ENCODE measurements around the gene PRPH.
"Not testable (repeated sequence)": the region's sequence is repeated elsewhere in the genome, so short reads cannot be mapped to it uniquely, and the experiment has no call there.

Gene PRPH

DNA sequence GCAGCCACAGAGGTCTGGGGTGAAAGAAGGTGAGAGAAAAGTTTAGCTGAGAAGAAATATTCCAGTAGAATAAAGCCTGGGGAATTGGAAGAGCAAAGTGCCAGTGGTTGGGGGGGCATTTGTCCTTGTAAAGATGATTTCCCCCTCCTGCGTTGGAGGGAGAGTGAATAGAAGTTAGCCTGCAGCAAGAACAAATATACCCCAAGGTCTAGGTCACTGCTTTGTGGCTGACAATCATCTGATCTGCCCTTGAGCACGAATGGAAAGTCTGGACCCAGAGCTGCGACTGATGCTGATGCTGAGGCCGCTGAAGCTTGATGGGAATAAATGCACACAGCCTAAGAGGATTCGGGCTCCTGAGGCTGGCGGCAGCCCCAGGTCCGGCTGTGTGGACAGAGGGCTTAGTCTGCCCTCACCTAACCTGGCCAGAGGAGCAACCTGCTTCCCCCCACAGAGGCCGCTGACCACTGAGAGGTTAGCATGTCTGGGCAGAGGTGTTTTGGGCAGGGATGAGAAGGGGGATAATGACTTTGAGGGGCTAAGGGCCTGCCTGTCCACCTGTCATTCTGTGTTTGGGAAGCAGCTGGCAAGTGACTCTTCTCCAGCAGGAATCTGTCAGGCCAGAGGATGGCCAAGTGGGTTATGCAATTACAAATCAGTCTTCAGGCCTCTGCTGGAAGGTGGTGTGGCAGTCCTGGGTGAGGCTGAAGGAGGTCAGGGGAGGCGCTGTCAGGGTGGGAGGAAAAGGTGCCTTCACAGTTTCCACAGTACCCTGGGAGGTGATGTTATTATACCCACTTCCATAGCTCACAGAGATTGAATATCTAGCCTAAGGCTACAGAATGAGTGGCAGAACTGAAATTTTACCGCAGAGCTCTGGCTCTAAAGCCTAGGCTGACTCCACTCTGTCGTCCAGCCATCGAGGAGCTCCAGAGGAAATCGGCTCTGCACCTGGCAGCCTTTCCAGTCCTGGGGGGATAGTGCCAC lies 18.4 kb upstream of the PRPH start:
- DNase-seq = no peak

DNA sequence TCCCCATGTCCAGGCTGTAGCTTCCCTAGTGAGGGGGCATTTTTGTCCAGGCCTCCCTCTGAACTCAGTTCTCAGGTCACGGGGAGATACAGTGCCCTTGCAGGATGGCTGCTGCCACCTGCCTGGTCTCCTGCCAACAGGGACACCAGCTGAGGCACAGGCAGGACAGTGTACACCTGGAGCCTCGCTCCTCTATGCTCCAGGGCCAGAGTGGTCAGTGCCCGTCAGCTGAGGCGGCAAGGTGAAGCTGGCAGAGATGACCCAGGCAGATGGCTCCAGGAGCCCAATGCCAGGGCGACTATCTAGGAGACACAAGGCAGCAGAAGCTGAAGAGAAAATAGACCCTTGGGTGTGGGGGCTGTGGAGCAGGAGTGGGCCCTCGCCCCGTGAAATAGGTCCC lies 17.5 kb upstream of the PRPH start:
- DNase-seq = no peak

DNA sequence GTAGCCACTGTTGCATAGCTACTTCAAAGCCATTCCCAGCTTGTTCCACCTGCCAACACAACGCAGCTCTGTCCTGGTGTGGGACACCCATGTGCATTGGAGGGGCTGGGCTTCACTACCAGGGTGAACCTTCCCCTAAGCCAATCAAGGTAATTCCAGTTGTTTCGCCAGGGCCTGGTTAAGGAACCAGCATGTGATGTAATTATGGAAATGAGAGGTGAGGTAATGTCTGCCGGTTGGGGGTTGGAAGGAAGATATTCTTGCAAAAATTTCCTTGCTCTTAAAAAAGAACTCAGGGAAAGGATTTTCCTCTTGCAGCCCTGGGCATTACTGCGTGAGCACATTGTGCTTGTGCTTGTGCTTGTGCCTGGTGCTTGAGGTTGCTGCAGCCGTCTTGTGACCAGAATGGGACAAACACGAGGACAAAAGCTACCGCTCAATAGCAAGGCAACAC lies 15.2 kb upstream of the PRPH start:
- no peak for DNase-seq

DNA sequence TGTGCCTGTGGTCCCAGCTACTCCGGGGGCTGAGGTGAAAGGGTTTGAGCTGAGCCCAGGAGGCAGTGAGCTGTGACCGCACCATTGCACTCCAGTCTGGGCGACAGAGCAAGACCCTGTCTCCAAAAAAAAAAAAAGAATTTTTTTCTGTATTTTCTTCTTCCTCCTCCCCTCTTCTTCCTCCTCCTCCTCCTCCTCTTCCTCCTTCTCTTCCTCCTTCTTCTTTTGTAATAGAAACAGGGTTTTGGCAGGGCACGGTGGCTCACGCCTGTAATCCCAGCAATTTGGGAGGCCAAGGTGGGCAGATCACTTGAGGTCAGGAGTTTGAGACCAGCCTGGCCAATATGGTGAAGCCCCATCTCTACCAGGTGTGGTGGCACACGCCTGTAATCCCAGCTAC lies 14.4 kb upstream of the PRPH start:
- DNase-seq = not testable (repeated sequence)

DNA sequence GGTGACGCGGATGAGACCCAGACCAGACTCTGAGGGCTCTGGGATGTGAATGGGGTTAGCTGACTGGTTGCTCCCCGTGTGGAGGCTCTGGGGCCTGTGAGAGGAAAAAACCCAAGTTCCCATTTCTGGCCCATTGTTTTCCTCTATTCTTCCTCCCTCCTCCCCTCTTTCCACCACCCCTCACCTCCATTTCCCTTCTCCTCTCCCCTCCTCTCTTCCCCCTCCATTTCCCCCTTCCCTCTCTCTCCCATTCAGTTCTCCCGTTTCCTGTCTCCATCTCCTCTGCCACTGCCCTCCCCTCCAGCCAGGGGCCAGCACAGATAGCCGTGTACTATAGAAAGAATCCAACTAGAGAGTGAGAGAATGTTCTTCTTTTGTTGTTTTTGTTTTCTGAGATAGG lies 12.6 kb upstream of the PRPH start:
- DNase-seq = no peak

DNA sequence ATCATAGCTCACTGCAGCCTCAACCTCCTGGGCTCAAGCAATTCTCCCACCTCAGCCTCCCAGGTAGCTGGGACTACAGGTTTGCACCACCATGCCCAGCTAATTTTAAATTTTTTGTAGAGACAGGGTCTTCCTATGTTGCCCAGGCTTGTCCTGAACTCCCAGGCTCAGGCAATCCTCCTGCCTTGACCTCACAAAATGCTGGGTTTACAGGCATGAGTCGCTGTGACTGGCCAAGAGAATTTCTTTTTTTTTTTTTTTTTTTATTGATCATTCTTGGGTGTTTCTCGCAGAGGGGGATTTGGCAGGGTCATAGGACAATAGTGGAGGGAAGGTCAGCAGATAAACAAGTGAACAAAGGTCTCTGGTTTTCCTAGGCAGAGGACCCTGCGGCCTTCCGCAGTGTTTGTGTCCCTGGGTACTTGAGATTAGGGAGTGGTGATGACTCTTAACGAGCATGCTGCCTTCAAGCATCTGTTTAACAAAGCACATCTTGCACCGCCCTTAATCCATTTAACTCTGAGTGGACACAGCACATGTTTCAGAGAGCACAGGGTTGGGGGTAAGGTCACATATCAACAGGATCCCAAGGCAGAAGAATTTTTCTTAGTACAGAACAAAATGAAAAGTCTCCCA lies 12.1 kb upstream of the PRPH start:
- DNase-seq = not testable (repeated sequence)

DNA sequence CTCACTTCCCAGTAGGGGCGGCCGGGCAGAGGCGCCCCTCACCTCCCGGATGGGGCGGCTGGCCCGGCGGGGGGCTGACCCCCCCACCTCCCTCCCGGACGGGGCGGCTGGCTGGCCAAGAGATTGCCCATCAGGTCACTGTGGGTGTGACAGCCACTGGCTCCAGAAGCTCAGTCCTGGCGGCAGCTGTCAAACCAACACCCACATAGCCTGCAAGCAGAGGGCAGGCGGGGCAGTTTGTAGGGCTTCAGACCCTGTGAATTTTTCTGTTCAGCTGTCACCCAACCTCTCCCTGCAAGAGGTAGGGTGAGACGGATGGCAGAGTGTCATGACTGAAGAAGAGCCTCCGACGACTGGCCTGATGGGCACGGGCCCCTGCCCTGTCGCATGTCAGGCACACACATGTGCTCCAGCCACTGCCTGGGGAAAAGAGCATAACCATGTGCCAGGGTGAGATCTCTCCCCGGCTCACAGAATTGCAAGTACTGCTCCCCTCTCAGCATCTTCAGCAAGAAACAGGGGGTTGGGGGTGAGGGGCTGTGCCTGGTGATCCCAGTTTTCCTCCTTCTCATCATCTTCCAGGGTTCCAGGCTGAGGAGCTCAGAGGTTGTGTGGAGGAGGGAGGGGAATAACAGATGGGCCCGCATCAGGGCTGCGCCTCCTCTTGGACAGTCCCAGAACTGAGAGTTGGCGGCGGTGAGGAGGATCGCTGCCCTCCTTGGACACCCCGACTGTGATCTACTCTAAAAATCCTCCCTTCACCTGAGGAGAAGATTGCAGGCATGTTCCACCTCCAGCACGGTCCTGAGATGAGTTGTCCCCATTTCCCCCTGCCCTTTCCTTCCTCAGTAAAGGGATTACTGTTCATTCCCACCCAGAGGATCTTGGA lies 11.2 kb upstream of the PRPH start:
- no peak for DNase-seq

DNA sequence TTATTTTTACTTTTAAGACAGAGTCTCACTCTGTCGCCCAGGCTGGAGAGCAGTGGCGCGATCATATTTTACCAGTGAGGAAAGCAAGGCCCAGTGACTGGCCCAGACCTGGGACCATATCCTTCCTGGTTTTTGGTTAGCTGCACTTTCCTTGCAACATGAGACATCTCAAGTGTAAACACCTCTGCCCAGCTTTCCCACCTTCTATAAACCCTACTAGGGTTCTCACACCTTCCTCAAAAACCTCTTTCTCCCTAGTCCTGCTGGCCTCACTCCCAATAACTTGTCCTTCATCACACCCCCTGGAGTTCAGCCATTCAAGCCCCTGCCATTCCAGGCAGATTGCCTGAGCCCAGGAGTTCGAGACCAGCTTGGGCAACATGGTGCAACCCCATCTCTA lies 10.3 kb upstream of the PRPH start:
- DNase-seq = no peak

DNA sequence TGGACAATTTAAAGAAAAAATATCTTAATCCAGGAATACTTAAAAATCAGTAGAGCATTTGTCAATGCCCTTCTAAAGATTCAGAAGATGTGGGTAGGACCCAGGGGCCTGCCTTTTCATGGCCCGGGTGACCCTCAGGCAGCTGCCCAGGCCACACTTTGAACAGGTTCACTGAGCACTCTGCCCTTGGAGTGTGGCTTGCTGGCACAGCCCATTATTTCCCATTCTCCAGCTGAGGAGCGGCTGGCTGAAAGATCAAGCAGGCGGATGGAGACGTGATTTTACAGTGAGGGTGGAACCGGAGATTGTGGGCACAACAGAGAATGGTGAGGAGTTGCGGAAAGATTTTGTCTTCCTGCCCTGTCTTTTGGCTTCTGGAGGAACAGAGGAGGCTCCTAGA lies 7.1 kb upstream of the PRPH start:
- no peak for DNase-seq

DNA sequence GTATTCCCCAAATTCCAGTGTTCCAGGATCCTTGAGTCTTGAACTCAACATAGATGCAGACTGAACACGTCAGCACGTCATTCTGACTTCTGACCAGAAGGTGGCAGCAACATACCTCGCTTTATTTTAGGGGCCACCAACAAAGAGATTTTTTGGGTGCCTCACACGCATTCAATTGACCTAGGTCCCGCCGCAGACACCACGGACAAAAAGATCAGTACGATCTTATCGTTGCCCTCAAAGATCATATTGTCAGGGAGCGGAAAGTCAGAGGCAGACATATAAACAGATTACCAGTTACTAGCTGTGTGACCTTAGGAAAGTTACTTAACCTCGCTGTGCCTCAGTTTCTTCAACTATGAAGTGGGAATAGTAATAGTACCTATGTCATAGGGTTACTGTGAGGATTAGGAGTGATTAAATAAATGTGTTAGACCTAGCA lies 6.5 kb upstream of the PRPH start:
- DNase-seq = peak; percentile 52

DNA sequence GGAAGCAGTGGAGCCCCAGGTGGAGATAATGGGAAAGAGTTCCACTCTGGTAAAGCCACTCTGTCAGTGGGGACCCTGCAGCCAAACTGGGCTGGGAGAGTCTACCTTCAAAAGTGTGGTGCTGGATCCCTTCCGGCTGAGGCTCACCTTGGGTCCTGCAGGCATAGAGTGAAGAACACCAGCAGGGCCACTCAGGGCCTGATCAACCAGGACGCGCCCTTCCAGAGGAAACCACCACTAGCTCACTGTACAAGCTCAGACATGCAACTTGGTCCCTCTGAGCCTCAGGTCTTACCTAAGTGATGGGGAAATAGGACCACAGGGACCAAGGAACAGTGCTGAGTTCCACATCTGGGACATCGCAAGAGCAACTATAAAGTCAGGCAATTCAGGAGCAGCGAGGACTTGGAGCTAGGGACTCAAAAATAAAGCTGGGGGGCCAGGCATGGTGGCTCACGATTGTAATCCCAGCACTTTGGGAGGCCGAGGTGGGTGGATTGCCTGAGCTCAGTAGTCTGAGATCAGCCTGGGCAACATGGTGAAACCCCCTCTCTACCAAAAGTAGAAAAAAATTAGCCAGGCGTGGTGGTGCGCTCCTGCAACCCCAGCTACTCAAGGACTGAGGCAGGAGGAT lies 5.9 kb upstream of the PRPH start:
- DNase-seq = no peak

DNA sequence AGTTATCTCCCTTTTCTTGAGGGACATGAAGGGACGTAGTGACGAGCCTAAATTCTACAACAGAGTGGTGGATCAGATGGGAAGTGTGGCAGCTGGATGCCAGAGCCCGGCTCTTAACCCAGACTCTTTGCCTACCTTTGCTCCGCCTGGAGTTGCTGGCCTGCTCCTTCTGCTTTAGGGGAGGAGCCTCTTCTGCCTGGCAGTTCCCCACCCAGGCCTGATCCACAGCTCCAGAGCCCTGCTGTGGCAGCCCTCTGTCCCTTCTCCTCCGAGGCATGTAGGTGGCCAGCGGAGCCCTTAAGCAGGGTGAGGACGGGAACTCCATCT lies 2.3 kb upstream of the PRPH start:
- peak; percentile 86 for DNase-seq

DNA sequence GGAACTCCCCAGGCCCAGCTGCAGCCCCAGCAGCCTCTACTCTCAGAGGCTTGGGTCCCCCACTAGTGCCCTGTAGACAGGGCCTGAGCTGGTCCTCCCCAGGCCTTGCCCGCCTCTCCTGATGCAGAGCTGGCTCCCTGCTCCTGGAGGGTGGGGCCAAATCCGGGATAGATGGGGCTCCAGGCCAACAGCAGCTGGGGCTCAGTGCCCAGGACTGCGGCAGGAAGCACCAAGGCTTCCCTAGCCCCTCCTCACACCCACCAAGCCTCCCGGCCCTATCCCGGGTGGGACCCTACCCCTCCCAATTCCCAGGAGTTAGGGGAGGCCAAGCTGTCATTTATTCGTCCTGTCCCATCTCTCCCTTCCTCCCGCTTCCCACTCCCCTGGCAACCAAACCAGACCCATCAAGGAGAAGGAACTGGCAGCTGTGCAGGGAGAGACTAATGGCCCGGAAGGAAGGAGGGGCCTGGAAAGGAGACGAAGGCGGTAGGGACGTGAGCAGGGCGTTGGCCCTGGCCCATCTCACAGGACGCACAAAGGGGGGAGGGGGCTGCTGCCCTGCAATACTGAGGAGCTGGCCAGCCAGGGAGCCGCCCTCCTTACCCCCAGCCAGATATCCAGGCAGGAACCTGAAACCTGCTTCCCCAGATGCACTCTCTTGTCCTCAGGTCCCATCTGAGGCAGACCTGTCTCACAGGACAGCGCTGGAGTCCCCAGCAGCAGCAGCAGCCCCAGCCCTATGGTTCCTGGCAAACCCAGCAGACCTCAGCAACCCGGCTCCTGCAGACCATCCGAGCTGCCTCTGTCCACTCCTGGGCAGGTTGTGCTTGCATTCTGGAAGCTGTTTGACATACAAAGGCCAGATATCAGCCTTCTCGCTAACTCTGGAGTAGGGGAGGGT lies 1.6 kb upstream of the PRPH start:
- peak; percentile 92 for DNase-seq

DNA sequence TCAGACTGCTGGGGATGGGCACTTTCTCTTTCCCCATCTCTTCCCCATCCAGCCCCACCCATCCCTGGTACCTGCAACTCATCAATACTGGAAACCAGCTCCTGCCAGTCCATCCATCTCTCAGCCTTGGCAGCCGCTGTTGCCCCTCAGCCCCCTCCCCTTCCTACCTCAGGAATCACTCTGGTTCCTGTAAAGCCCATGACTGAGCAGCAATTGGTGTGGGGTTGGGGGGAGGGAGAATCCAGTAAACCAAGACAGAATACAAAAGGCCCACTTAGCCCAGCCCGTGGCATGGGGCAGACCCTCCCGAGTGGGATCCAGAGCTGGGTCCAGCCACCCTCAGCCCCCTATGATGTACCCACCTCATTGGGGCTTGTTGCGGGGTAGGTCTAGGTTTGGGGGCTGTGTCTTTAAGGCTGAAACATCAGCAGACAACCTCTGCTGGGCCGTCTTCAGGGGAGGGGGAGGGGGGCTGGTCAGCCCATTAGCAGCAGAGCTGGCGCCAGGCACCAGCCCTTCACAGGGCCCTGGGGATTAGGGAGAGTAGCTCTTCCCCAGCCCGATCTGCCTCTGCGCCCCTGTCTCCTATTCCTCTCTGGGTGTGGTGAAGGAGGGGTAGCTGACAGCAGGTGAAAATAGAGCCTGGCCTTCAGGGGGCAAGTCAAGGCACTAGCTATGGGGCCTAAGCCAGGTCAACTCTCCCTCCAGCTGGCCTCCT lies 702 bp upstream of the PRPH start:
- peak; percentile 53 for DNase-seq

DNA sequence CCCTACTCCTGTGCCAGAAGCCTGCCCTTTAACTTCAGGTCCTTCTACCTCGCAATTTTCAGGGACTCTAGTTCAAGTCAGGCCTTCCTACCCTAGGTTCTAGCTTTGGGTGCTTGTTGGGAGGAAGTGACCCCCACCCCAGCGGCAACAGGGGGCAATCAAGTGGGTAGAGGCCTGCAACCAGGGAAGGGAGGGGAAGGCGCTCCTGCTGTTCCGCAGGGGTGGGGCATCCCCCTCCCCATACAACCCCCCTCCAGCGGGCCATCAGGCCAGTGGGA lies 204 bp upstream of the PRPH start:
- no peak for DNase-seq

DNA sequence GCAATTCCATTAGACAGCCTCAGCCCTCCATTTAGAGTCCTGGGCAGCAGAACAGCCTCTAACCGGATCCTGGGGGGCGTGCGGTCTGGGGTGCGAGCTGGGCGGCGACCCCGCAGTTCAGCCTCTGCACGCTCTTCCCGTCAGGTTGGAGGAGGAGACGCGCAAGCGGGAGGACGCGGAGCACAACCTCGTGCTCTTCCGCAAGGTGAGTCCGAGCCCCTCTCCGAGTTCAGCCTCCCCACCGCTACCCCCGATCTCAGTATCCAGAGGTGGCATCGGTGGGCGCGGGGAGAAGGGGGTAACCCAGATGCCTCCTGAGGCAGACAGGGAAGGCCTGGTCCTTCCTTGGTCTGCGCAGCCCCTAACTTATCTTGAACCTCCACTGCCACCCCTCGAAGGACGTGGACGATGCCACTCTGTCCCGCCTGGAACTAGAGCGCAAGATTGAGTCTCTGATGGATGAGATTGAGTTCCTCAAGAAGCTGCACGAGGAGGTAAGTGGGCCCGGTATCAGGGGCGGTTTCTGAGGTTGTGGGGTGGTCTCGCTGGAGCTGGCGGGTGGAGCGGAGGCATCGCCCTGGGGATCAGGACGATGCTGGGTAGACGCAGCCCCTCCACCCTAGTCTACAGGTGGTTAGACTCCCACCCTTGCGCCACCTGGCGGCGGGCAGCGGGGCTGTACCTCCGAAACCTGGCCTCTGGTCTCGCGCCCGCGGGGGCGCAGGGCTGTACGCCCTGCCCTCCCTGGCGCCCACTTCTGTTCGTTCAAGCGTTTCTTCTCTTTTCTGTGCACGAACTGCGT lies 1.3 kb downstream of the PRPH start:
- DNase-seq = peak; percentile 68

DNA sequence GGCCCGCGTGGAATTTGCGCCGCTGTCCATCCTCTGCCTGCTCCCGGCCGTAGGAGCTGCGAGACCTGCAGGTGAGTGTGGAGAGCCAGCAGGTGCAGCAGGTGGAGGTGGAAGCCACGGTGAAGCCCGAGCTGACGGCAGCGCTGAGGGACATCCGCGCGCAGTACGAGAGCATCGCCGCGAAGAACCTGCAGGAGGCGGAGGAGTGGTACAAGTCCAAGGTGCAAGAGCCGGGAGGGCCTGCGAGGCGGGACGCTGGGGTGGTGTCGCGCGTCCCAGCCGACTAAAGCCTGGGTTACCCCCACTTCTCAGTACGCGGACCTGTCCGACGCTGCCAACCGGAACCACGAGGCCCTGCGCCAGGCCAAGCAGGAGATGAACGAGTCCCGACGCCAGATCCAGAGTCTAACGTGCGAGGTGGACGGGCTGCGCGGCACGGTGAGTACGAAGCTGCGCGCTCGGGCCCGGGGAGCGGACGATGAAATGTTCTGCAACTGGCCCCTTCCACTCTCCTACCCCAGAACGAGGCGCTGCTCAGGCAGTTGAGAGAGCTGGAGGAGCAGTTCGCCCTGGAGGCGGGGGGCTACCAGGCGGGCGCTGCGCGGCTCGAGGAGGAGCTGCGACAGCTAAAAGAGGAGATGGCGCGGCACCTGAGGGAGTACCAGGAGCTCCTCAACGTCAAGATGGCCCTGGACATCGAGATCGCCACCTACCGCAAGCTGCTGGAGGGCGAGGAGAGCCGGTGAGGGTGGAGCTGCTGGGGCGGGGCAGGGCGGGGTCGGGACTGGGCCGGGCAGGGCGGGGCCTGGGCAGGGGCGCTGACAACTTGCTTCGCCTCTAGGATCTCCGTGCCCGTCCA lies 2.1 kb downstream of the PRPH start:
- DNase-seq = peak; percentile 79

DNA sequence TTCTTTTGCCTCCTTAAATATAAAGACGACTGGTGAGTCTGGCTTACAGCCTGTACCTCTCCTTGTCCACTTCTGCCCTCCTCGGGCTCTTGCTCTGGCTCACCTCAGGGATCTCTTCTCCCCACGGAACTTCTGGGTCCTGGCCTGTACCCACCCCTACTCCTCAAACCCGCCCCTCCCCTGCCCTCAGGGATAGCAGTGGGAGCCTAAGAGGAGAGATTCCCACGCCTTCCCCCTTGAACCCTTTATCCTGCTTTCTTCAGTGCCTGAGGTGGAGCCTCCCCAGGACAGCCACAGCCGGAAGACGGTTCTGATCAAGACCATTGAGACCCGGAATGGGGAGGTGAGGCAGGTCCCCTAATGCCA lies 2.7 kb downstream of the PRPH start:
- no peak for DNase-seq

DNA sequence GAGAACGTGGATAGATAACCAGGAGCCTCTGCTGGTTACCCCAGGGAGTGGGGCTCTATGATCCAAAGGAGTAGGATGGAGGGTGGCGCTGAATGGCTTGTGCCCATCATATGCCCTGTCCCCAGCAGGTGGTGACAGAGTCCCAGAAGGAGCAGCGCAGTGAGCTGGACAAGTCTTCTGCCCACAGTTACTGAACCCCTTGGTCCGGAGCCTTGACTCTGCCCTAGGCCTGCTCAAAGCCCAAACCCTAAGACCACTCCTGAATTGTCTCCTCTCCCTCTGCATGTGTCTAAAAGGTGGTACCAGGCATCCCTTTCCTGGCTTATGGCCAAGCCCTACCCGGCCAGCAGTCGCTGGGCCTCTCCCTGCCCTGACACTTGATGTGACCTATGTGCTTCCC lies 3.2 kb downstream of the PRPH start:
- DNase-seq = no peak

DNA sequence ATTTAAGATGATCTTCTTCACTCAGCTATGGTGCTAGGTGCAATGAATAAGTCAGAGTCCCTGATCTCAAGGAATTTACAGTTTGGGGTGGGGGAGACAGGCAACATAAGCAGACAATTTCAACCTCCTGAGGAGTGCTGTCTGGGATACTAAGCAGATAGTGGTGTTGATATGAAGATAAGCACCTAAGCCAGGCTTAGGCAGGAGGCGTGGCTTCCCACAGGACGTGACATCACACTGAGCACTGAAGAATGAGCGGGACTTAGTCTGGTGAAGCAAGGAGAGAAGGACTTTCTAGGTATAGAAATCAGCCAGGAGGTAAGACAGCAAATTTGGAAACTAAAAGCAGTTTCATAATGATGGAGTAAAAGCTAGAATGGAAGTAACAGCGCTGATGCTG lies 6.8 kb downstream of the PRPH start:
- DNase-seq = no peak
